IPS DF 19.7 (cell line): ENCODE data around the gene ANAPC5.

Experiments
- DNase-seq: peaks from one replicate; pipeline ENCODE4 v3.0.0-alpha.2; 2013; ENCODE audit warnings: low read depth, low spot score

The ANAPC5 gene

DNA sequence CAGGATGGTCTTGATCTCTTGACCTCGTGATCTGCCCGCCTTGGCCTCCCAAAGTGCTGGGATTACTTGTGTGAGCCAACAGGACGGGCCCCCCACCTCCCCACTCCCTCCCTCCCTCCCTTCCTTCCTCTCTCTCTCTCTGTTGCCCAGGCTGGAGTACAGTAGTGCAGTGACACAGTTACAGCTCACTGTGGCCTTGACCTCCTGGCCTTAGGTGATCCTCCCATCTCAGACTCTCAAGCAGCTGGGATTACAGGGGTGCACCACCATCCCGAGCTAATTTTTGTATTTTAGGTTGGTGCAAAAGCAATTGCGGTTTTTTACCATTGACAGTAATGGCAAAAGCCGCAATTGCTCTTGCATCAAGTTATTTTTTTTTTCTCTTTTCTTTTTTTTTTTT, 19.2 kb upstream of the ANAPC5 start:
- DNase-seq: no peak

DNA sequence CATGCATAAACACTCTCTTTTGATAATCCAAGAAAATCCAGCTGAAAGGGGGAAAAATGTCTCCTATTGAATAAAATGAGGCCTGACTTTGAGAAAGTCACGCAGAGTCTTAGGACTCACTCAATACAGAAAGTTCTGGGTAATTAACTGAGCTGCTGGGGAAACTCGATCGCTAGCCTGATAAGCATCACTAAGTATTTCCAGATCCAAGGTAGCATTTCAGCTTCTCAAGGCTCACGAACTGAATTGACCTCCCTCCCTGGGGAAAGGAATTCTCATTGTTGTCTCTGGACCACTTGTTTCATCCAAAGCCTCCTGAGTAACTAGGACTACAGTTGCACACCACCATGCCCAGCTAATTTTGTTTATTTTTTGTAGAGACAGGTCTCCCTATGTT, 13.8 kb upstream of the ANAPC5 start:
- no peak for DNase-seq

DNA sequence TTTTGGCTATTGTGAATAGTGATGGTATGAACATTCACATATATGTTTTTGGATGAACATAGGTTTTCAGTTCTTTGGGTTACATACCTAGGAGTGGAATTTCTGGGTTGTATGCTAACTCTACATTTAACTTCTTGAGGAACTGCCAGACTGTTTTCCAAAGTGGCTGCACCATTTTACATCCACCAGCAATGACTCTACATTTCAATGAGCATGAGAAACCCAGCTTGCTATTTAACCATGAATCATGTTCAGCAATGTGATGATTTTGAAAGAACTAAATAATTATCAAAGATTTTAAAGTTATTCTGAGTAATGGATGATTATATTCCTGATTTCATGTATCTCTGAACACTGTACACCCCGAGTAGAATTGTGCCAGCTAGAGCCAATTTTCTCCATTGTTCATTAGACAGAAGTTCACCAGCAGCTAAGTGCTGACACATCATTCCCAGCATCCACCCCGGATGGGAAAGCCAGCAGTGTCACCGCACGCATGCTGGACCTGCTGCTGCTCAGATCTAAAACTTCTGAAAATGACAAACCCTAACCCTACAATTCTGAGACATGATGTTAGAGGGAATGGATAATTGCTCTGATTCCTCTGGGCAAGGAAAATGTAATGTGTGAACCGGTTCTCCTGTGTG, 13.3 kb upstream of the ANAPC5 start:
- DNase-seq: no peak

DNA sequence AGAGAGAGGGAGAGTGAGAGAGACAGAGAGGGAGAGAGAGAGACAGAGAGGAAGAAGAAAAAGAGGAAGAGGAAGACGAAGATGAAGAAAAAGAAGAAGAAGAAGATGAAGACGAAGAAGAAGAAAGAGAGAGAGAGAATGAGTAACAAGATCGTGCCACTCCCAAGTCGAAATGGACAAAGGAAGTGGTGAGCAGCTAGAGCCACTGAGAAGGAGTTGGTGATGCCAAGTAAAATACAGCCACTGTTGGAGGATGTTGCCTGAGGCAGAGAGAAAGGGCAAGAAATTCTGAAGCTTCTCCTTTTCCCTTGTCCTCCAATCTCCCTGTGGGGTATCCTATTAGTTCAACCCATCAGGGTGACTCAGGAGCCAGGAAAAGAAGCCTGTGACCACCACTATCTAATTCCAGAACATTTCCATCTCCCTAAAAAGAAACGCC, 12.5 kb upstream of the ANAPC5 start:
- no peak for DNase-seq

DNA sequence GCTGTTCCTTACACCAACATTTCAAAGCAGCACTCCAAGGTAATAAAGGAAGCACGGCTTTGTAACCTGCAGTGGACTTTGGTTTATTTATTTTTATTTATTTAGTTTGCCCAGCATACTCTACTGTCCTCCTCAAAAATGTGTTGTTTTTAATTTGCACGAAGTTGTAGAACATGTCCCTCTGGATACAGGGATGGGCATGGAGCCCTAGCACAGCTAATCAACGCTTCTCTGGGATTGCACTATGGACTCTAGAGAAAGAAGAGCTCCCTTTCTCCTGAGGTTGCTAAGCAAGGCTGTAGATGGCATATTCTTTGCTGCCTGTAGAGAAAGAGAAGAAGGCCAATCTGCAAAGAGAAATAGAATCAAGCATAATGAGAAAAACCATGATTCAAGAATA, 5.9 kb upstream of the ANAPC5 start:
- DNase-seq: no peak

DNA sequence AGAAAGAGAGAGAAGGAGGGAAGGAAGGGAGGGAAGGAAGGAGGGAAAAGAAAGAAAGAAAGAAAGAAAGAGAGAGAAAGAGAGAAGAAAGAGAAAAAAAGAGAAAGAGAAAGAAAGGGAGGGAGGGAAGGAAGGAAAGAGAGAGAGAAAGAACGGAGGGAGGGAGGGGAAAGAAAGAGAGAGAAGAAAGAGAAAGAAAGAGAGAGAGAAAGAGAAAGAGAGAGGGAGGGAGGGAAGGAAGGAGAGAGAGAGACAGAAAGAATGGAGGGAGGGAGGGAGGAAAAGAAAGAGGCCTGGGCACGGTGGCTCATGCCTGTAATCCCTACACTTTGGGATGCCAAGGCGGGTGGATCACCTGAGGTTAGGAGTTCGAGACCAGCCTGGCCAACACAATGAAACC, 5.1 kb upstream of the ANAPC5 start:
- DNase-seq: no peak

DNA sequence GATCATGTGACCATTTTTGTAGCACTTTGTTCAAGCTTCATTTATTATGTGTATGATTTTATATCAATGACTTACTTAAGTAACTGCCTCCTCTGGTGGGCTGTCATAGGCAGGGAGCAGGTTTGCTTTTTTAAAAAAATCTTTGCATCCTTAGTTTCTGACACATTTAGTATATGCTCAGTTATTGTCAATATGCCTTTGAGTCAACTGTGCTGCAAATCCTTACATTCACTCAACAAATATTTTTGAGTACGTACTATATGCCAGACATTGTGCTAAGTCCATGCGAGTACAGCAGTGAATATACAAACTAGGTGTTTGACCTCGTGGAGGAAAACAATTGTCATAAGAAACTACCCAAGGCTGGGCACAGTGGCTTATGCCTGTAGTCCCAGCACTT, 4.4 kb upstream of the ANAPC5 start:
- no peak for DNase-seq

DNA sequence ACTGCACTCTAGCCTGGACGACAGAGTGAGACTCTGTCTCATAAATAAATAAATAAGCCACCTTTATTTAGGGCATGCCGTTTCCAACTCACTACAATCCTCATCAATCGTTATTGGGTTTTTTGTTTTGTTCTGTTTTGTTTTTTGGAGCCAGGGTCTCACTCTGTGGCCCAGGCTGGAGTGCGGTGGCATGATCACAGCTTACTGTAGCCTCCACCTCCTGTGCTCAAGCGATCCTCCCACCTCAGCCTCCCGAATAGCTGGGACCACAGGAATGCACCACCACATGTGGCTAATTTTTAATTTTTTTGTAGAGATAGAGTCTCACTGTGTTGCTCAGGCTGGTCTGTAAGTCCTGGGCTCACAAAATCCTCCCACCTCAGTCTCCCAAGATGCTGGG, 3.6 kb upstream of the ANAPC5 start:
- no peak for DNase-seq

DNA sequence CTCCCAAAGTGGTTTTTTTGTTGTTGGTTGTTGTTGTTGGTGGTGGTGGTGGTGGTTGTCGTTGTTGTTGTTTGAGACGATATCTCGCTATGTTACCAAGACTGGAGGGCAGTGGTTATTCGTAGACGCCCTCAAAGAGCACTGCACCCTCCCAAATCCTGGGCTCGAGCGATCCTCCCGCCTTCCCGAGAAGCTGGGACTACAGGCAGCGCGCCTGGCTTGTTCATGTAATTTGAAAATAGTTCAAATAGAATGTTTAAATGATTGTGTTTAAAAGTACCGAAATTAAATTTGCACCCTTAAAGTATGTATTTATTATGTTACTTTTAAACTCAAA, 439 bp upstream of the ANAPC5 start:
- DNase-seq: no peak

DNA sequence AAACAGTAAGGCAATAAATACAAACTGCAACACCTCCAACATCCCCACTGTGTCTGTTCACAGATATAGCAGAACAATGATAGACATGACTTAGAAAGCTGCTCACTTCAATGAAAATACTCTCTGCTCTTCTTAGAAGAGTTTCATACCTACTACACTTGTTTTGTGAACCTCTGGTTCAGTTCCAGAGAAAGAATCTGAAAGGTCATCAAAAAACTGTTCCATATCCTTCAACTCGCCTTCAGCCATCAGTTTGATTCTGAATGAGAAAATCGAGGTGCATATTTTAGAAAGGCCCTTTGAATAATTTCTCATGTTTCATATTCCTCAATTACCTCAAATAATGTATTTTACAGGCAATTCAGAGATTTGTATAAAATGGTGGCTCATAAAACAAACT, 5.5 kb downstream of the ANAPC5 start:
- DNase-seq: no peak

DNA sequence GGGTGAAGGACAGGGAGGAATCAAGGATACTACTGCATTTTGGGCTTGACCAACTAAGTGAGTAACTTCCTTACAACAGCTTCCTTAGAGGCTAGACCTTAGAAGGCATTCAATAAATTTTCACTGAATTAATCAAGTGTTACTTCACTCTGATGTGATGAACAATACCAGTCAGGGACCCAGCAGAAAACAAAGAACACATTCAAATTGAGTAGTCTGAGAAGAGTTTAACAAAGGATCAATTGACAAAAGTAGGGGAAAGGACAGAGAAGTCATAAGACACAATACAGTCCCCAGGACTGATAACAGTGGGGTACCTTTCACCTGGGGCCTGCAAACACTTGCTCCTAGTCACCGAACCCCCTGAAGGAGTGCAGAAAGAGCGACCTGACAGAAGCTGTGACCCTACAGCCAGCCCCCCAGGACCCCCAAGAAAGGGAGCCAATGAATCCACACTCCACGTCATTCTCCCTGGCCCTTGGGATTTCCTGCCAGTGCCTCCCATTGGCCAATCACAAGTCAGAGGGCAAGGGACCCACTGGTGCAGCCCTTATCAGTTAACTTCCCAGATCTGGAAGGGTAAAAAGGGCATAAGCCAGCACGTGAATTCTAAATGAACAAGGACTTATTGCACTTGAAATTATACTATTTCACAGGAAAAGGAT, 6.9 kb downstream of the ANAPC5 start:
- DNase-seq: no peak

DNA sequence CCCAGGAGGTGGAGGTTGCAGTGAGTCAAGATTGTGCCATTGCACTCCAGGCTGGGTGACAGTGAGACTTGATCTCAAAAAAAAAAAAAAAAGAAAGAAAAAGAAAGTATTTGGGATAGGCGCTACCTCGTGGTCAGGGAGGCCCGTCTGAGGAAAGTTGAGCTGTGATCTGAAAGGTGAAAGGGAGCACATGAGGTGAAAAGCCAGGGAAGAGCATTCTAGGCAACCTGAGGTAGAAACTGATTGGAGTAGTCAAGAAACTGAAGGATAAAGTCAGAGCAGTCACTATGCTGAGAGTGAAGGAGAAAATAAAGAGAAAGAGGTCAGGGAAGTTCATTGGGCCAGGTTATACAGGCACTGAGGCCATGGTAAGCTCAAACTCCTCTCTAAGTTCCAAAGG, 7.7 kb downstream of the ANAPC5 start:
- no peak for DNase-seq

DNA sequence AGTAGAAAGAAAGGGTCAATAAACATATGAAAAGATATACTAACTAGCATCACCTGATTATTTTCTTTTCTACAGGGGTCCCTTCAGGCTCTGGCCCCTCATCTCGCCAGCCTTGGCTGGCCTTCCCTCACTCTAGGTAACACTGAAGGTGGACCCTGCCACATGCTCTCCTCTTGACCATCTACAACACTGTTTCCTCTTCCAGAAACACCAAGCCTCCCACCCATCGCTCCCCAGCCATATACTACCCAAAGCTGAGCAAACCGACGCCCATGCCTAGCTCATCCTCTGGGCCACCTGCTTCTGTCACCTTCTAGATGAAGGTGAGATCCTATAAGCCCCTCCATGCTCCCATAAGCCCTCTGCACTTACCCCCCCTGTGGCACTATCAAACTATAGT, 14.8 kb downstream of the ANAPC5 start:
- DNase-seq: no peak

DNA sequence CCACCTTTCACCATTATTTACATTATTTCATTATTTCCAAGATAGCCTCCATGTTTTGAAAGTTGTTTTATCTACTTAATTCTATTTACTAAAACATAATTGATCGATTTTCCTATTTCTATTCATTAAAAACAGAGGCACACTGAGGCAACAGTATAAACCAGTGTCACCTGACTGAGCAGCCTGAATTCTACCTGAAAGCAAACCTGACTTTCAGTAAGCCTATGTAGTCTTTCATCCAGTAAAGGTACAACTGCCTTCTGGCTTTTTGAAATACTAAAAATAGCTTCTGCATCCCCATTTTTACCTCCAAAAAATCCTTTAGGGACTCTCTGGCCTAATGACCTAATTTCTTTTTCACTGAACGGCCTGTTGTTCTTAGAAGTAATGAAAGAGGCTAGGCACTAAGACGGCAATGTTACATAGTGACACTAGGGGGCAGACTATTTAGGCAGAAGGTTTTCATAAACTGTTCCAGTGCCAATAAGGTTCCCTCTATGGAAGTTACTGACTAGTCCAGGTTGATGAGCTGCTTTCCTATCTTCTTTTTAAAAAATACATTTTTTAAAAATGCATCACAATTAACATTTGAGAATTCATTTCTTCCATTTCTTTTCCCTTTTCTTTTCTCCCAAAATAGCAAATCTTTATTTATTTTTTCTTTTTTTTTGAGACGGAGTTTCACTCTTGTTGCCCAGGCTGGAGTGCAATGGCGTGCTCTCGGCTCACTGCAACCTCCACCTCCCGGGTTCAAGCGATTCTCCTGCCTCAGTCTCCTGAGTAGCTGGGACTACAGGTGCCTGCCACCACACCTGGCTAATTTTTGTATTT, 17.5 kb downstream of the ANAPC5 start:
- no peak for DNase-seq

DNA sequence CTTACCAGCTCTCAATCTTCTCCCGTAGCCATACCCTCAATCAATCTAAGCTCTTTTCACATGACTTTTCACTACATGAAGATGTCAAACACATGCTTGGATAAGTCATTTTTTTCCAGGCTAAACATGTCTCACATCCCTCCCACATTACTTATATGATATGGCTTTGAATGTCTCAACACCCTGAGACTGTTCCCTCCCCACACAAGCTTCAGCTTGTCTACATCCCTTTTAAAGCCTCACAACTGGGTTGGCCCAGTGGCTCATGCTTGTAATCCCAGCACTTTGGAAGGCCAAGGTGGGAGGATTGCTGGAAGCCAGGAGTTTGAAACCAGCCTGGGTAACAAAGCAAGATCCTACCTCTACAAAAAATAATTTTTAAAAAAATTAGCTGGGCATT, 18.5 kb downstream of the ANAPC5 start:
- DNase-seq: no peak

DNA sequence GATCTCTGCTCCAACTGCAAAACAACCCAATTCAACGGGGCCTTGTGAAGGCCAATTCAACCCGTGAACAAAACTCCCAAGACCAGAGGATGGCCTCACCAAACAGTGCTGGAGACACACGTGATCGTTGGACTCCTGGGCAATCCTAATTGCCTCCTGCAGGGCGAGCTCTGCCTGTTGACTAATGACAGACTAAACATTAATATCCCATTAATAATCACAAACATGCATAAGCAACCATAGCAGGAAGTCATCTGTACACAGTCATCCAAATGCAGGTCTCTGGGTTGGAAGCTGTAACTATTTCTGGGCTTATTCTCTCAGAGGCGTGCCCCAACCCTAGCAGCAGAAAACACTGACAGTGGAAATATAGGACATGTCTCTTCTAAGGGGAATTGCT, 21.0 kb downstream of the ANAPC5 start:
- no peak for DNase-seq

DNA sequence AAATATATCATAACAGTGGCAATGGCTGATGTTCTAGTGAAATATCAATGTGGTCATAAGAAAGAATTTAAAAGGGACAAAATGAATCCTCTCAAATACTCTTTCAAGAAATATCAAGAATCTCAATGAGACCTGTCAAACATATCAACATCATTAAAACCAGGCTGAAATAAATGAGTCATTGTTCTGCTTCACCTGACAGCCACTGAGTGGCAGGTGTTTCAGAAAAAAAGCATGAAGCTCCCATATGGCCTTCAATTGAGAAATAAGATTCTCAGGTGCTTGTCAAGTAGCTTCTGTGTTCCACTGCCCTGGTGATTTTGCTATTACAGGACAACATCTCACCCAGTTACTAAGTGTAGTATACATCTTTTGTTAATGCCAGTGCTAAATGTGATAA, 21.5 kb downstream of the ANAPC5 start:
- no peak for DNase-seq

DNA sequence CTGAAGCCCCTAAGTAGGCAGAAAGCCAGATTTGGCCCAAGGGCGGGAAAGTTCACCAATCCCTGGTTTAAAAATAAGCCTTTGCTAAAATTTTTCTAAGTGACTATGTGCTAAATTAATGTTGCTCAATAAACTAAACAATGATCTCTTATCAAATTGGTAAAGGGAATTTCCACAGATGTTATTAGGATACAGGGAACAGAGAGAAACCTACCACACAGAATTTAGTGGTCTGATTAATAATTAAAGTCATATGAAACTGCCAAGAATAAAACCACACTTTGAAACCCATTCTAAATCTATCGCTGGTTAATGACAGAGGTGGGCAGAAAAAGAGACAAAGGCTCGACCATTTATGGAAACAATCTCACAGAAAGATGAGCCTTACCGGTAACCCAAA, 22.0 kb downstream of the ANAPC5 start:
- DNase-seq: no peak

DNA sequence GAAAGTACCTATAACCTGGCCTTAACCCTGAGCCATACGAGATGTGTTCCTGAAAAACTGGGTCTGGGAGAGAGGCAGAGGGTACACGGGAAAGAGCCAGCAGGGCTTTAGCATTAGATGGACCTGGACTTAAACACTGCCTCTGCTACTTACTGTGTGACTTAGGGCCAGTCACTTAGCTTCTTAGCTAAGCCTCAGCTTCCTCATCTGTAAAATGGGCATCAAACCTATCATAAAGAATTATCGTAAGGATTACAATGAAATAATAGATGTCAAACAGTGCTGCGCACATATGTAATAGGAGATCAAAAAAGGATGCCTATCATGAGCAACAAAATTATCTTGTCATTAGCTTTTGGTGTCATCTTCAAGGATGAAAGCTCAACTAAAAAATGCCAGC, 23.6 kb downstream of the ANAPC5 start:
- DNase-seq: no peak

DNA sequence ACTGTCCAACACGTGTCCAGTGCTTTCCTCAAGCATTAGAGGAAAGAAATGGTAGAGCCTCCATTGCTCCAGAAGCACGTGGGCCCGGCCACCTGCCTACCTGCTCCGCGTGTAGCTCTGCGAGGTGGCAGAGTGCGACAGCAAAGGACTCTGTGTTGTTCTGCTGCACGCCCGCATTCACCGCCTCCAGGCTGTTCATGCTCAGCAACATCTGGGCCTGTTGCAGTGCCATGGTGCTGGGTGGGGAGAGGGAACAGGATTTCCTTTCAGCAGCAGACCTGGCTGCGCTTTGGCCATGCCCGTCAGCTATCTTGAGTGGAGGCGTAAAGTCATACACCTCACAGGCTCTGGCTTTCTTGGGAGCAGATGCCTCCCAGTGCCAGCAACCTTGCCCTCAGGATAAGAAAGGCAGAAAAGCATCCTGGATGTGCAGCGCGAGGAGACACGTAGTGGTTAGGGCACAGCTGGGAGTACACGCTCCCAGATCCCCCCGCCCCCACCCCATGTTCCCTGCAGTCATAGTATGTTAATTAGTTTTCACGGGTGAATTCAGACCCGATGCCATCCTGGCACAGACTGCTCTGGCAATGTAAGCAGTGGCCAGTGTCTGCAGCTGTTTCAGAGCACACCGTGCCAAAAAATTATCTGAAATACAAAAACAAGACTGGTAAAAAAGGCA, 25.1 kb downstream of the ANAPC5 start:
- no peak for DNase-seq

DNA sequence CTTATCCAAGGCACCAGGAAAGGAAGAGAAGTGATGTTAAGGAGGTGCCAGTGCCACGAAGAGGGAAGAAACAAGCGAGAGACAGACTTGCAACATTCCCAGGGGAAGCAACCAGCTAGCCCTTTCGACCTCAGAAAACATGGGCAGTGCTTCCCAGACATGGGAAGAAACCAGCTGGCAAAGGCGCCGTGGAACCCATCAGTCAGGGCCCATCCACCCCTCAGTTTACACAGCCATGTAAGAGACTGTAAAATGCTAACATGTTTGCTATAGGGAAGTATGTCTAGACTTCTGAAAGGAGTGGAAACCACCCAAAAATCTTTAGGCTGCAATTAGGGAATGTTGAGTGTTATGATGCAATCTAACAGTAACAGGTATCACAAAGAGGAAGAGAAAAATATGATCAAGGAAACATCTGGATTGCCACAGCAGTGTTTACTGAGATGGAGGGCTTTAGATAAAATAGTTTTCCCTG, 26.3 kb downstream of the ANAPC5 start:
- no peak for DNase-seq

DNA sequence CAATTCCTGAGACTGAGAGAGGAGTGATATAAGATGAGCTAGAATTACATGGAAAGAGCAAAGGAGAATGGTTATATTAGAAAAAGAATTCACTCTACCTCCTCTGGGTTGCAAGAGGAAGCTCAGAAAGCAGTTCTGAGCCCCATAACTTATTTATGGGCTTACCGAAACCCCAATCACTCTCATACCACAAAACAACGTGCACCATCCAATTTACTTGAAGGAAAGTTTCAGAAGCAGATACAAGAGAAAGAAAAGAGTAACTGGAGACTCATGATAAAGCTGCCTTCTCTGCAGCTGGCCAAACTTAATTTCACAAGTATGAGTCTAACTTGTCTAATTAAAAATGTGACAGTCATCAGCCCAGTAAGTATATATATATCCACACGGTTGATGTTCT, 28.3 kb downstream of the ANAPC5 start:
- DNase-seq: no peak
